SK-N-MC (cell line): ENCODE data around the gene CLDN22.

ENCODE experiments used
- EZH2 ChIP-seq: fragments of 200-600 bp; sonication (generic); IDR thresholded peaks from one replicate; pipeline ENCODE4 v1.6.1; 2017; ENCODE audit warnings: antibody characterized with exemption
- FOXP2 ChIP-seq: optimal IDR thresholded peaks from 2 replicates; pipeline ENCODE3; 2011; ENCODE audit warnings: mild to moderate bottlenecking, moderate library complexity; ENCODE audit not compliant: insufficient read depth; ENCODE audit errors: extremely low read length, control extremely low read depth
- POLR2AphosphoS5 ChIP-seq: IDR thresholded peaks from 2 replicates; pipeline ENCODE4 v1.6.1; 2012; ENCODE audit warnings: mild to moderate bottlenecking, low read depth, low read length, borderline replicate concordance

GRCh38 chr4:183343730-183344129 lies 23.7 kb upstream of the CLDN22 start:
- no peak for TF ChIP-seq EZH2
- no peak for TF ChIP-seq POLR2AphosphoS5
- TF ChIP-seq FOXP2 = no peak
